Measurements from ENCODE around the gene RNF166.

Gene RNF166

GRCh38 chr16:88691924-88692560, 14.2 kb downstream of the RNF166 start:
- TF ChIP-seq POLR2AphosphoS5 (IDR thresholded peaks at IDR 0.05; ENCODE audit: low read depth, low read length) (no peak), REST (IDR thresholded peaks at IDR 0.05; ENCODE audit: insufficient read depth in 1 of 2, low read depth in 2 of 2, low read length in 2 of 2) (no peak), TAF1 (IDR thresholded peaks at IDR 0.05; ENCODE audit: borderline replicate concordance, insufficient read depth, low read length) (no peak), FOXP2 (optimal IDR thresholded peaks at IDR 0.05; ENCODE audit: borderline replicate concordance, extremely low read depth, extremely low read length, insufficient read depth) (no peak), SIN3A (IDR thresholded peaks at IDR 0.05; ENCODE audit: borderline replicate concordance, insufficient read depth, low read length) (no peak)

GRCh38 chr16:88691129-88691813, 14.9 kb downstream of the RNF166 start:
- TF ChIP-seq REST (IDR thresholded peaks at IDR 0.05; ENCODE audit: insufficient read depth in 1 of 2, low read depth in 2 of 2, low read length in 2 of 2) (no peak), POLR2AphosphoS5 (IDR thresholded peaks at IDR 0.05; ENCODE audit: low read depth, low read length) (no peak), TAF1 (IDR thresholded peaks at IDR 0.05; ENCODE audit: borderline replicate concordance, insufficient read depth, low read length) (no peak), SIN3A (IDR thresholded peaks at IDR 0.05; ENCODE audit: borderline replicate concordance, insufficient read depth, low read length) (no peak), FOXP2 (optimal IDR thresholded peaks at IDR 0.05; ENCODE audit: borderline replicate concordance, extremely low read depth, extremely low read length, insufficient read depth) (no peak)

GRCh38 chr16:88690341-88691128, 15.7 kb downstream of the RNF166 start:
- TF ChIP-seq FOXP2 (optimal IDR thresholded peaks at IDR 0.05; ENCODE audit: borderline replicate concordance, extremely low read depth, extremely low read length, insufficient read depth) (no peak), TAF1 (IDR thresholded peaks at IDR 0.05; ENCODE audit: borderline replicate concordance, insufficient read depth, low read length) (no peak)

- TF ChIP-seq TAF1 (IDR thresholded peaks at IDR 0.05; ENCODE audit: borderline replicate concordance, insufficient read depth, low read length) = no peak
These were observed 18.0 kb downstream of the RNF166 start for GRCh38 chr16:88688013-88688778.

GRCh38 chr16:88687676-88688012, 18.6 kb downstream of the RNF166 start:
- TF ChIP-seq SIN3A (IDR thresholded peaks at IDR 0.05; ENCODE audit: borderline replicate concordance, insufficient read depth, low read length) = no peak
- no peak for TF ChIP-seq FOXP2 (optimal IDR thresholded peaks at IDR 0.05; ENCODE audit: borderline replicate concordance, extremely low read depth, extremely low read length, insufficient read depth)
- no peak for TF ChIP-seq REST (IDR thresholded peaks at IDR 0.05; ENCODE audit: insufficient read depth in 1 of 2, low read depth in 2 of 2, low read length in 2 of 2)
- no peak for TF ChIP-seq POLR2AphosphoS5 (IDR thresholded peaks at IDR 0.05; ENCODE audit: low read depth, low read length)
- TF ChIP-seq TAF1 (IDR thresholded peaks at IDR 0.05; ENCODE audit: borderline replicate concordance, insufficient read depth, low read length) = no peak

Data from PFSK-1 (cell line).